ENCODE measurements around the gene WNK1.

Gene WNK1

GRCh38 chr12:837548-837947 is 85.2 kb downstream of the WNK1 start:
- no peak overlapping the region for H2AK5ac ChIP-seq (ENCODE audit: low read depth, low read length)
- no peak overlapping the region for H4K8ac ChIP-seq (ENCODE audit: low read depth, low read length)
- H3K79me1 ChIP-seq (ENCODE audit: low read depth, low read length): peaks cover 2% of the 10 kb centered on the region
- H3K9ac ChIP-seq (ENCODE audit: low read depth, low read length, poor library complexity): no peak overlapping the region
- no peak overlapping the region for H3K4me3 ChIP-seq (ENCODE audit: low read length in 2 of 2)
- no peak overlapping the region for H4K91ac ChIP-seq (ENCODE audit: low read depth, low read length, poor library complexity)
- peaks cover 1 to 70% of the 10 kb centered on the region in 2 donors for H3K36me3 ChIP-seq (replicated peaks in 1 of 2; ENCODE audit: control insufficient read depth in 2 of 2, insufficient read depth in 2 of 2, low read length in 2 of 2)
- H2BK120ac ChIP-seq (ENCODE audit: low read depth, low read length): no peak overlapping the region
- no peaks in the 10 kb centered on the region for H3K27me3 ChIP-seq (ENCODE audit: control insufficient read depth in 3 of 3, insufficient read depth in 3 of 3, low read depth in 1 of 3, low read length in 3 of 3)
- no peak overlapping the region for H3K14ac ChIP-seq (ENCODE audit: low read length)
- H2BK12ac ChIP-seq (ENCODE audit: low read length): no peak overlapping the region
- no peak overlapping the region for H3K4ac ChIP-seq (ENCODE audit: low read length)
- no peak overlapping the region for H2AFZ ChIP-seq (ENCODE audit: low read length)
- no peak overlapping the region for H3K23ac ChIP-seq (ENCODE audit: low read depth, low read length, poor library complexity)
- H3K9me3 ChIP-seq (replicated peaks in 1 of 2; ENCODE audit: control insufficient read depth in 2 of 2, insufficient read depth in 1 of 2, low read depth in 1 of 2, low read length in 2 of 2): no peaks in the 10 kb centered on the region
- DNase-seq (ENCODE audit: low spot score): no peak
- H3K27ac ChIP-seq (replicated peaks; ENCODE audit: low read length): no peak overlapping the region
- no CpG with 5 or more reads among the region's 2 CpGs for whole genome bisulfite sequencing, 2 donors (ENCODE audit: extremely low coverage in 2 of 2, insufficient read length in 2 of 2, insufficient replicate concordance in 1 of 2)
- H2BK15ac ChIP-seq (ENCODE audit: low read length): no peak overlapping the region
- H3K4me2 ChIP-seq (ENCODE audit: insufficient read depth, low read length, poor library complexity, severe bottlenecking): no peak overlapping the region
- no peak overlapping the region for H2BK5ac ChIP-seq (ENCODE audit: low read length)
- H3K4me1 ChIP-seq (ENCODE audit: control insufficient read depth in 2 of 2, insufficient read depth in 1 of 2, low read depth in 1 of 2, low read length in 2 of 2): no peaks in the 10 kb centered on the region
- H3K18ac ChIP-seq (ENCODE audit: low read length): no peak overlapping the region

- H3K4ac ChIP-seq (ENCODE audit: low read length): no peak overlapping the region
- no peak overlapping the region for H3K18ac ChIP-seq (ENCODE audit: low read length)
- no peak overlapping the region for H2BK5ac ChIP-seq (ENCODE audit: low read length)
- no peak overlapping the region for H2BK12ac ChIP-seq (ENCODE audit: low read length)
- DNase-seq (ENCODE audit: low spot score): no peak
- H3K79me1 ChIP-seq (ENCODE audit: low read depth, low read length): peaks cover 4% of the 10 kb centered on the region
- H3K27ac ChIP-seq (replicated peaks; ENCODE audit: low read length): no peak overlapping the region
- H4K8ac ChIP-seq (ENCODE audit: low read depth, low read length): no peak overlapping the region
- H2BK15ac ChIP-seq (ENCODE audit: low read length): no peak overlapping the region
- no peak overlapping the region for H3K14ac ChIP-seq (ENCODE audit: low read length)
- no peaks in the 10 kb centered on the region for H3K9me3 ChIP-seq (replicated peaks in 1 of 2; ENCODE audit: control insufficient read depth in 2 of 2, insufficient read depth in 1 of 2, low read depth in 1 of 2, low read length in 2 of 2)
- no peaks in the 10 kb centered on the region for H3K27me3 ChIP-seq (ENCODE audit: control insufficient read depth in 3 of 3, insufficient read depth in 3 of 3, low read depth in 1 of 3, low read length in 3 of 3)
- no peak overlapping the region for H3K9ac ChIP-seq (ENCODE audit: low read depth, low read length, poor library complexity)
- H4K91ac ChIP-seq (ENCODE audit: low read depth, low read length, poor library complexity): no peak overlapping the region
- H3K36me3 ChIP-seq (replicated peaks in 1 of 2; ENCODE audit: control insufficient read depth in 2 of 2, insufficient read depth in 2 of 2, low read length in 2 of 2): peaks cover 1 to 60% of the 10 kb centered on the region in 2 donors
- H3K4me2 ChIP-seq (ENCODE audit: insufficient read depth, low read length, poor library complexity, severe bottlenecking): no peak overlapping the region
- H2AK5ac ChIP-seq (ENCODE audit: low read depth, low read length): no peak overlapping the region
- no peak overlapping the region for H3K4me3 ChIP-seq (ENCODE audit: low read length in 2 of 2)
- no peak overlapping the region for H2AFZ ChIP-seq (ENCODE audit: low read length)
- H3K23ac ChIP-seq (ENCODE audit: low read depth, low read length, poor library complexity): no peak overlapping the region
- no peaks in the 10 kb centered on the region for H3K4me1 ChIP-seq (ENCODE audit: control insufficient read depth in 2 of 2, insufficient read depth in 1 of 2, low read depth in 1 of 2, low read length in 2 of 2)
- H2BK120ac ChIP-seq (ENCODE audit: low read depth, low read length): no peak overlapping the region
These were observed 91.2 kb downstream of the WNK1 start for GRCh38 chr12:843609-844008.

DNA sequence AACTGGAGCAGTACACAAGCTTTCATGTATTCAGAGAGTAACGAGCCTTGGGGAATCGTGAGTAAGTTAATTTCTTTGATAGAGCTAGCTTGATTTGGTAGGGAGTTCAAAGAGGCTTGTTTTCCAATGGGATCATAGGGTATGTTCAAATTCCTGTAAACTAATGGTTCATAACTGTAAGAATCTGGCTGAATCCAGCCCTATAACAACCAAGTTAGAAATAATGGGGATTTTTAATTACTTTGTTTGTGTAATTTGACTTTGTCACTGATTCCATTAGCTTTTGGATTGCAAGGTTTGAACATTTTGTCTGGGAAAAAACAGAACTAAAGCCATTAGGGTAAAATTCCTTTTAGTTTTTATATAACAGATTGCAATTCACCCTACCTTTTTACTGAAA is 94.0 kb downstream of the WNK1 start:
- Histone ChIP-seq H3K9ac (ENCODE audit: low read depth, low read length, poor library complexity) (no peak overlapping the region), H2AK5ac (ENCODE audit: low read depth, low read length) (no peak overlapping the region), H3K23ac (ENCODE audit: low read depth, low read length, poor library complexity) (no peak overlapping the region), H2BK5ac (ENCODE audit: low read length) (no peak overlapping the region), H2BK120ac (ENCODE audit: low read depth, low read length) (no peak overlapping the region), H2AFZ (ENCODE audit: low read length) (no peak overlapping the region), H3K4me1 (ENCODE audit: control insufficient read depth in 2 of 2, insufficient read depth in 1 of 2, low read depth in 1 of 2, low read length in 2 of 2) (no peaks in the 10 kb centered on the region), H2BK12ac (ENCODE audit: low read length) (no peak overlapping the region), H2BK15ac (ENCODE audit: low read length) (no peak overlapping the region), H3K18ac (ENCODE audit: low read length) (no peak overlapping the region), H3K79me1 (ENCODE audit: low read depth, low read length) (peaks cover 2% of the 10 kb centered on the region), H3K9me3 (replicated peaks in 1 of 2; ENCODE audit: control insufficient read depth in 2 of 2, insufficient read depth in 1 of 2, low read depth in 1 of 2, low read length in 2 of 2) (no peaks in the 10 kb centered on the region), H4K91ac (ENCODE audit: low read depth, low read length, poor library complexity) (no peak overlapping the region), H3K4me2 (ENCODE audit: insufficient read depth, low read length, poor library complexity, severe bottlenecking) (no peak overlapping the region), H3K36me3 (replicated peaks in 1 of 2; ENCODE audit: control insufficient read depth in 2 of 2, insufficient read depth in 2 of 2, low read length in 2 of 2) (peaks cover 0 to 35% of the 10 kb centered on the region in 2 donors), H3K14ac (ENCODE audit: low read length) (no peak overlapping the region), H3K4me3 (ENCODE audit: low read length in 2 of 2) (no peak overlapping the region), H3K27me3 (ENCODE audit: control insufficient read depth in 3 of 3, insufficient read depth in 3 of 3, low read depth in 1 of 3, low read length in 3 of 3) (no peaks in the 10 kb centered on the region), H4K8ac (ENCODE audit: low read depth, low read length) (no peak overlapping the region), H3K4ac (ENCODE audit: low read length) (no peak overlapping the region), H3K27ac (replicated peaks; ENCODE audit: low read length) (no peak overlapping the region)
- WGBS, 2 donors (ENCODE audit: extremely low coverage in 2 of 2, insufficient read length in 2 of 2, insufficient replicate concordance in 1 of 2): no CpG with 5 or more reads among the region's 2 CpGs
- no peak for DNase-seq (ENCODE audit: low spot score)

- no peak overlapping the region for H3K27ac ChIP-seq (replicated peaks; ENCODE audit: low read length)
These were observed 95.9 kb downstream of the WNK1 start for GRCh38 chr12:848173-848865.

More at GRCh38 chr12:848173-848865, 95.9 kb downstream of the WNK1 start:
- DNase-seq (ENCODE audit: low spot score): no peak
- Histone ChIP-seq H4K8ac (ENCODE audit: low read depth, low read length) (no peak overlapping the region), H3K18ac (ENCODE audit: low read length) (no peak overlapping the region), H2BK15ac (ENCODE audit: low read length) (no peak overlapping the region), H4K91ac (ENCODE audit: low read depth, low read length, poor library complexity) (no peak overlapping the region), H3K9ac (ENCODE audit: low read depth, low read length, poor library complexity) (no peak overlapping the region), H2BK5ac (ENCODE audit: low read length) (no peak overlapping the region), H3K79me1 (ENCODE audit: low read depth, low read length) (peaks cover 2% of the 10 kb centered on the region), H2BK120ac (ENCODE audit: low read depth, low read length) (no peak overlapping the region), H3K4me2 (ENCODE audit: insufficient read depth, low read length, poor library complexity, severe bottlenecking) (no peak overlapping the region), H2BK12ac (ENCODE audit: low read length) (no peak overlapping the region), H2AFZ (ENCODE audit: low read length) (no peak overlapping the region), H3K4me3 (ENCODE audit: low read length in 2 of 2) (no peak overlapping the region), H2AK5ac (ENCODE audit: low read depth, low read length) (no peak overlapping the region), H3K4ac (ENCODE audit: low read length) (no peak overlapping the region), H3K14ac (ENCODE audit: low read length) (no peak overlapping the region), H3K23ac (ENCODE audit: low read depth, low read length, poor library complexity) (no peak overlapping the region), H3K27me3 (ENCODE audit: control insufficient read depth in 3 of 3, insufficient read depth in 3 of 3, low read depth in 1 of 3, low read length in 3 of 3) (no peaks in the 10 kb centered on the region), H3K4me1 (ENCODE audit: control insufficient read depth in 2 of 2, insufficient read depth in 1 of 2, low read depth in 1 of 2, low read length in 2 of 2) (no peaks in the 10 kb centered on the region), H3K9me3 (replicated peaks in 1 of 2; ENCODE audit: control insufficient read depth in 2 of 2, insufficient read depth in 1 of 2, low read depth in 1 of 2, low read length in 2 of 2) (no peaks in the 10 kb centered on the region), H3K36me3 (replicated peaks in 1 of 2; ENCODE audit: control insufficient read depth in 2 of 2, insufficient read depth in 2 of 2, low read length in 2 of 2) (peaks cover 0 to 19% of the 10 kb centered on the region in 2 donors)
- no CpG with 5 or more reads among the region's 2 CpGs for WGBS, 2 donors (ENCODE audit: extremely low coverage in 2 of 2, insufficient read length in 2 of 2, insufficient replicate concordance in 1 of 2)
